Left lung (tissue), 10 donors: ENCODE measurements around the gene NCKAP1. TPM values are rescaled to one million over a fixed set of nuclear protein-coding genes. Genes with fewer than 3 reads are reported as not detected.
A peak's percentile ranks its signal among the peaks of the same experiment; 100 is the strongest.

ENCODE experiments used
- ATAC-seq: fragments of 200-7000 bp; cut with Tn5 transposase; one replicate; pipeline ENCODE4 v1.9.1; 2020; ENCODE audit warnings: moderate library complexity
- DNase-seq, 4 donors: peaks; one replicate each; pipeline ENCODE4 v3.0.0-alpha.2; 2013 to 2020
- H3K27ac ChIP-seq, 2 donors: fragments of 200-600 bp; sonication (generic) in 1 of 2; one replicate each; pipeline versions ENCODE4 v1.5.0 to v1.8.0; 2020 to 2021
- H3K27me3 ChIP-seq, 2 donors: fragments of 200-600 bp; sonication (generic) in 1 of 2; one replicate each; pipeline versions ENCODE4 v1.5.0 to v1.8.0; 2020 to 2021
- H3K36me3 ChIP-seq, 2 donors: fragments of 200-600 bp; sonication (generic) in 1 of 2; one replicate each; pipeline versions ENCODE4 v1.5.0 to v1.8.0; 2020 to 2021
- H3K4me1 ChIP-seq, 2 donors: fragments of 200-600 bp; one replicate each; pipeline ENCODE4 v1.8.0; 2021
- H3K4me3 ChIP-seq, 2 donors: fragments of 200-600 bp; sonication (generic) in 1 of 2; one replicate each; pipeline versions ENCODE4 v1.5.0 to v1.8.0; 2020 to 2021; ENCODE audit warnings: mild to moderate bottlenecking in 1 of 2
- H3K9me3 ChIP-seq, 2 donors: fragments of 200-600 bp; sonication (generic) in 1 of 2; one replicate each; pipeline versions ENCODE4 v1.5.0 to v1.8.0; 2020 to 2021
- CTCF ChIP-seq, 2 donors: fragments of 200-600 bp; sonication (generic) in 1 of 2; IDR thresholded peaks; one replicate each; pipeline versions ENCODE4 v1.5.0 to v1.8.0; 2021; ENCODE audit warnings: antibody characterized with exemption in 2 of 2
- intact Hi-C, 2 donors: fragments of 100-400 bp; cut with DNase I; formaldehyde crosslinking; loops; one replicate each; pipeline versions ENCODE4 v1.11.2 to v1.14.2; 2022
- polyA plus RNA-seq, 6 donors: library from polyadenylated mRNA; unstranded; fragments of 120-200 nt; gene quantifications; one replicate each; pipeline ENCODE4 v1.2.1, GENCODE V29; 2013; ENCODE audit not compliant: insufficient read length in 6 of 6
- total RNA-seq, 2 donors: library from RNA; stranded (reverse); fragmentation: NEBNext Ultra II Directional; extraction: Animal tissue kit (Norgen Biotek cat#: 25700); gene quantifications; one replicate each; pipeline ENCODE4 v1.2.1, GENCODE V29; 2021
- donor health status: DM: no; HTN: yes; CAD: no.
- donor health status: DM: no; HTN: no; CAD: no.

Gene NCKAP1
- total and polyA plus RNA-seq, 8 donors, result 98.3 to 128 (median 117) TPM

- Histone ChIP-seq H3K27ac (no peak overlapping the region), H3K4me1 (no peaks in the 10 kb centered on the region), H3K36me3 (peaks cover 0 to 42% of the 10 kb centered on the region in 2 donors), H3K9me3 (no peaks in the 10 kb centered on the region), H3K27me3 (no peaks in the 10 kb centered on the region), H3K4me3 (no peak overlapping the region)
- intact Hi-C loops, result no loop called here
- no peak for DNase-seq
- TF ChIP-seq CTCF (IDR thresholded peaks at IDR 0.05), result no peak
- ATAC-seq, result no peak
These were observed 83.5 kb downstream of the NCKAP1 start for GRCh38 chr2:182954789-182955188.

- no peaks in the 10 kb centered on the region for H3K27me3 ChIP-seq
- H3K36me3 ChIP-seq, result peaks cover 0 to 38% of the 10 kb centered on the region in 2 donors
- DNase-seq (no peak), ATAC-seq (no peak)
- no peaks in the 10 kb centered on the region for H3K9me3 ChIP-seq
- H3K27ac ChIP-seq, result no peak overlapping the region
- H3K4me3 ChIP-seq, result no peak overlapping the region
- intact Hi-C loops, result no loop called here
- H3K4me1 ChIP-seq, result no peaks in the 10 kb centered on the region
- no peak for TF ChIP-seq CTCF (IDR thresholded peaks at IDR 0.05)
These were observed 85.4 kb downstream of the NCKAP1 start for GRCh38 chr2:182952741-182953450.

- Histone ChIP-seq H3K36me3 (peaks cover 0 to 36% of the 10 kb centered on the region in 2 donors), H3K27me3 (no peaks in the 10 kb centered on the region), H3K27ac (no peak overlapping the region), H3K4me1 (no peaks in the 10 kb centered on the region), H3K9me3 (no peaks in the 10 kb centered on the region), H3K4me3 (no peak overlapping the region)
- DNase-seq, result no peak
- no peak for ATAC-seq
- intact Hi-C loops, result no loop called here
- TF ChIP-seq CTCF (IDR thresholded peaks at IDR 0.05), result no peak
These were observed 86.2 kb downstream of the NCKAP1 start for GRCh38 chr2:182951948-182952663.

- Histone ChIP-seq H3K9me3 (no peaks in the 10 kb centered on the region), H3K4me1 (no peaks in the 10 kb centered on the region), H3K4me3 (no peak overlapping the region), H3K27me3 (no peaks in the 10 kb centered on the region), H3K36me3 (peaks cover 0 to 28% of the 10 kb centered on the region in 2 donors), H3K27ac (no peak overlapping the region)
- DNase-seq (no peak), ATAC-seq (no peak)
- intact Hi-C loops, result no loop called here
- TF ChIP-seq CTCF (IDR thresholded peaks at IDR 0.05), result no peak
These were observed 87.7 kb downstream of the NCKAP1 start for GRCh38 chr2:182950546-182950945.

GRCh38 chr2:182949572-182950189 lies 88.6 kb downstream of the NCKAP1 start:
- DNase-seq, result no peak
- no peaks in the 10 kb centered on the region for H3K27me3 ChIP-seq
- peak; percentile 33 for ATAC-seq
- no peak overlapping the region for H3K27ac ChIP-seq
- H3K9me3 ChIP-seq, result no peaks in the 10 kb centered on the region
- TF ChIP-seq CTCF (IDR thresholded peaks at IDR 0.05), result no peak
- H3K4me1 ChIP-seq, result no peaks in the 10 kb centered on the region
- H3K36me3 ChIP-seq, result peaks cover 0 to 28% of the 10 kb centered on the region in 2 donors
- no peak overlapping the region for H3K4me3 ChIP-seq
- intact Hi-C loops, result no loop called here
